Transverse colon (tissue), 4 donors: ENCODE measurements around the gene CCDC154. TPM values are rescaled to one million over a fixed set of nuclear protein-coding genes. Genes with fewer than 3 reads are reported as not detected.

Experiments
- DNase-seq: peaks from one replicate; pipeline ENCODE4 v3.0.0-alpha.2; 2019
- H3K27ac ChIP-seq, 4 donors: fragments of 200-600 bp; sonication (generic); 2 replicates each; pipeline ENCODE4 v1.5.1; 2016 to 2018; ENCODE audit warnings: inconsistent platforms in 4 of 4
- H3K27me3 ChIP-seq: fragments of 200-600 bp; sonication (generic); 2 replicates; pipeline ENCODE4 v1.5.1; 2017; ENCODE audit warnings: inconsistent platforms
- H3K36me3 ChIP-seq, 4 donors: fragments of 200-600 bp; sonication (generic); 2 replicates each; pipeline ENCODE4 v1.5.1; 2017 to 2019; ENCODE audit warnings: inconsistent platforms in 4 of 4
- H3K4me1 ChIP-seq, 4 donors: fragments of 200-600 bp; sonication (generic); 2 replicates each; pipeline ENCODE4 v1.5.1; 2017 to 2020; ENCODE audit warnings: inconsistent platforms in 4 of 4
- H3K4me3 ChIP-seq, 4 donors: fragments of 200-600 bp; sonication (generic); 1 replicate in 1 of 4; 2 replicates in 3 of 4; pipeline versions ENCODE4 v1.5.1 to v1.6.1; 2017 to 2019; ENCODE audit warnings: inconsistent platforms in 4 of 4
- H3K9me3 ChIP-seq, 2 donors: fragments of 200-600 bp; sonication (generic); 2 replicates each; pipeline ENCODE4 v1.5.1; 2017 to 2019; ENCODE audit warnings: inconsistent platforms in 2 of 2
- CTCF ChIP-seq, 5 experiments: fragments of 200-600 bp in 3 of 5; fragments of 450-650 bp in 2 of 5; sonication (generic) in 3 of 5; IDR thresholded peaks; 1 replicate in 2 of 5; 2 replicates in 3 of 5; pipeline ENCODE4 v1.5.1; 2016 to 2017; ENCODE audit warnings: antibody characterized with exemption in 5 of 5, inconsistent platforms in 3 of 5, mild to moderate bottlenecking in 2 of 5, moderate library complexity in 1 of 5
- EP300 ChIP-seq: sonication (generic); formaldehyde crosslinking; IDR thresholded peaks from one replicate; pipeline ENCODE4 v1.6.1; 2017; ENCODE audit warnings: antibody characterized with exemption, low read depth
- POLR2A ChIP-seq: fragments of 450-650 bp; IDR thresholded peaks from one replicate; pipeline ENCODE4 v1.6.1; 2016; ENCODE audit warnings: antibody characterized with exemption, mild to moderate bottlenecking, moderate library complexity
- POLR2AphosphoS5 ChIP-seq, 3 donors: sonication (generic); formaldehyde crosslinking; IDR thresholded peaks; one replicate each; pipeline ENCODE4 v1.6.1; 2016; ENCODE audit warnings: antibody characterized with exemption in 3 of 3
- WGBS, 2 donors: methylation state at CpG; one replicate each; pipeline ENCODE4 v1.1.5; 2018; ENCODE audit warnings: low coverage in 1 of 2; 5-methylcytosine and 5-hydroxymethylcytosine counted together
- in situ Hi-C, 4 donors: fragments of 200-750 bp; cut with MboI; loops; one replicate each; pipeline versions ENCODE4 v1.15.0 to v1.15.1; 2017; ENCODE audit warnings: low sequenced_read_pairs in 3 of 4, low pct_ligation_motif_present in 1 of 4, low pct_unique_long_range_greater_than_20kb in 1 of 4
- intact Hi-C: fragments of 100-400 bp; cut with DNase I; formaldehyde crosslinking; loops from one replicate; pipeline ENCODE4 v1.15.1; 2023; ENCODE audit warnings: low total_unique reads
- total RNA-seq, 4 donors: library from RNA; depleted of rRNA; stranded (reverse); fragments of >200 nt; gene quantifications; one replicate each; pipeline ENCODE4 v1.1.0, GENCODE V29; 2016

The CCDC154 gene
- total RNA-seq, 4 donors from 2014 or later, result 0.16 to 0.41 TPM; not detected in 2

GRCh38 chr16:1488054-1488601 lies 43.8 kb upstream of the CCDC154 start:
- H3K36me3 ChIP-seq, result no peaks in the 10 kb centered on the region
- DNase-seq, result no peak
- in situ Hi-C loops (no loop called here), intact Hi-C loops (no loop called here)
- TF ChIP-seq CTCF (IDR thresholded peaks at IDR 0.05) (no peak), POLR2A (no peak), POLR2AphosphoS5 (IDR thresholded peaks at IDR 0.05) (no peak), EP300 (no peak)
- H3K9me3 ChIP-seq, result no peaks in the 10 kb centered on the region
- no peak overlapping the region for H3K4me3 ChIP-seq
- H3K4me1 ChIP-seq, result peaks cover 5 to 8% (median 7%) of the 10 kb centered on the region in 4 donors
- 83% methylated on average over 24 of the region's 24 CpGs; no CpG with 5 or more reads in 1 of the 2 donors for WGBS, 2 donors
- no peak overlapping the region for H3K27ac ChIP-seq
- peaks cover 17% of the 10 kb centered on the region for H3K27me3 ChIP-seq

GRCh38 chr16:1487395-1488053 lies 43.2 kb upstream of the CCDC154 start:
- Histone ChIP-seq H3K27me3 (peaks cover 17% of the 10 kb centered on the region), H3K4me3 (no peak overlapping the region), H3K4me1 (peaks cover 1 to 3% (median 2%) of the 10 kb centered on the region in 4 donors), H3K9me3 (no peaks in the 10 kb centered on the region), H3K27ac (no peak overlapping the region), H3K36me3 (no peaks in the 10 kb centered on the region)
- no peak for DNase-seq
- 93% methylated on average over 35 of the region's 39 CpGs; no CpG with 5 or more reads in 1 of the 2 donors for WGBS, 2 donors
- no peak for TF ChIP-seq POLR2A
- TF ChIP-seq EP300, result no peak
- TF ChIP-seq POLR2AphosphoS5 (IDR thresholded peaks at IDR 0.05), result no peak
- in situ Hi-C loops (no loop called here), intact Hi-C loops (no loop called here)

GRCh38 chr16:1486551-1487390 lies 42.4 kb upstream of the CCDC154 start:
- TF ChIP-seq POLR2AphosphoS5 (IDR thresholded peaks at IDR 0.05) (no peak), CTCF (IDR thresholded peaks at IDR 0.05) (no peak), EP300 (no peak), POLR2A (no peak)
- WGBS, 2 donors, result 80 to 83% methylated on average over 1 to 29 of the region's 33 CpGs
- Histone ChIP-seq H3K4me1 (no peaks in the 10 kb centered on the region), H3K36me3 (no peaks in the 10 kb centered on the region), H3K27me3 (peaks cover 17% of the 10 kb centered on the region), H3K9me3 (no peaks in the 10 kb centered on the region), H3K27ac (no peak overlapping the region), H3K4me3 (no peak overlapping the region)
- intact Hi-C loops (no loop called here), in situ Hi-C loops (no loop called here)
- DNase-seq, result no peak

DNA sequence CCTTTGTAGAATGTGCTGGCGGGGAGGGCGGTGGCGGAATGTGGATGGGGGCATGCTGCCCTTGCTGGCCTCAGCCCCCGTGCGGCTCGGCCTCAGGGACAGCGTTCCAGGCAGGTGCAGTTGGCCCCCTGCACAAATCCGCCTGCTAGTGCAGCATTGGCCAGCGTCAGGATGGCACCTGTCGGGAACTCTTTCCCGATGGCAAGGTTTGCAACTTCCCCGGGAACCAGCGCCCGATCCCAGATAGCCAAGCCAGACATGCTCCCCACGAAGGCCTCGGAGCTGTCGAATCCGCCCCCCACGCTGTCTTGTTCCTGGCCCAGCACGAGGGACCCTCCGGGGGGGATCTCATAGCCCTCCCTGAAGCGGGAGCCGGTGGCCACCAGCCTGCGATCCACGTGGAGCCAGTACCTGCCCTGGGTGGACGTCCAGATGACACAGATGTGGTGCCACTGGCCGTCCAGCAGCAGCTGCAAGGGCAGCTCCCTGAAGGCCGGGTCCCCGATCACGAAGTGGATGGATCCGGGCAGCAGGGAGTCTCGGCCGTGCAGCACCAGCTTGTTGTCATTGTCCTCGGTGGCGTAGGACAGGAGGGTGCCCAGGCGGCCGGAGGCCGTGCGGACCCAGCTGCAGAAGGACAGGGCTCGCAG lies 41.6 kb upstream of the CCDC154 start:
- Histone ChIP-seq H3K27ac (no peak overlapping the region), H3K36me3 (no peaks in the 10 kb centered on the region), H3K4me3 (no peak overlapping the region), H3K9me3 (no peaks in the 10 kb centered on the region), H3K4me1 (no peaks in the 10 kb centered on the region), H3K27me3 (peaks cover 17% of the 10 kb centered on the region)
- WGBS, 2 donors, result 91% methylated on average over 39 of the region's 40 CpGs; no CpG with 5 or more reads in 1 of the 2 donors
- intact Hi-C loops (no loop called here), in situ Hi-C loops (no loop called here)
- DNase-seq, result no peak
- TF ChIP-seq POLR2AphosphoS5 (IDR thresholded peaks at IDR 0.05) (no peak), EP300 (no peak), CTCF (IDR thresholded peaks at IDR 0.05) (no peak), POLR2A (no peak)
